ENCODE results near the gene C6orf120. TPM values are rescaled to one million over a fixed set of nuclear protein-coding genes. Genes with fewer than 3 reads are reported as not detected.
A peak's percentile ranks its signal among the peaks of the same experiment; 100 is the strongest.

C6orf120 gene
- total RNA-seq, 1 donor from 2014 or later = 29.7 TPM

- no peak for TF ChIP-seq CTCF (IDR thresholded peaks at IDR 0.05; ENCODE audit: partially characterized antibody, unreplicated experiment)
- peak; percentile 97 for DNase-seq
- Mint-ChIP-seq H3K4me3 (ENCODE audit: unreplicated experiment) (peak within 1 kb of the TSS; percentile 100), H3K4me1 (ENCODE audit: low read depth, unreplicated experiment) (no peaks in the 10 kb centered on the region), H3K27me3 (ENCODE audit: unreplicated experiment) (peaks cover 2% of the 10 kb centered on the region), H3K27ac (ENCODE audit: unreplicated experiment) (peak within 1 kb of the TSS; percentile 100), H3K36me3 (ENCODE audit: unreplicated experiment) (peaks cover 5% of the 10 kb centered on the region), H3K9me3 (ENCODE audit: unreplicated experiment) (peaks cover 2% of the 10 kb centered on the region)
Measured at GRCh38 chr6:169751242-169752073, 49.5 kb downstream of the C6orf120 start, which contains the start of the genes DYNLT2 and ERMARD. Gene DYNLT2, minus strand, starts transcription at chr6:169751572. Its CDS starts 114 bp downstream, at chr6:169751458. Gene ERMARD, plus strand, starts transcription at chr6:169751622. Its CDS starts 36 bp downstream, at chr6:169751658.

- H3K4me3 Mint-ChIP-seq (ENCODE audit: unreplicated experiment) = peak overlapping the region; percentile 86
- peaks cover 2% of the 10 kb centered on the region for H3K9me3 Mint-ChIP-seq (ENCODE audit: unreplicated experiment)
- peaks cover 3% of the 10 kb centered on the region for H3K36me3 Mint-ChIP-seq (ENCODE audit: unreplicated experiment)
- peaks cover 2% of the 10 kb centered on the region for H3K27me3 Mint-ChIP-seq (ENCODE audit: unreplicated experiment)
- no peaks in the 10 kb centered on the region for H3K4me1 Mint-ChIP-seq (ENCODE audit: low read depth, unreplicated experiment)
- peak overlapping the region; percentile 69 for H3K27ac Mint-ChIP-seq (ENCODE audit: unreplicated experiment)
- DNase-seq = no peak
- no peak for TF ChIP-seq CTCF (IDR thresholded peaks at IDR 0.05; ENCODE audit: partially characterized antibody, unreplicated experiment)
Measured at GRCh38 chr6:169752074-169752623, 50.2 kb downstream of the C6orf120 start.

Other genes starting within 250 kb of the C6orf120 start
- 64.8 TPM for gene WDR27, start 97 bp upstream of the C6orf120 start, total RNA-seq (ENCODE audit: unreplicated experiment)
- 21.2 TPM for gene PHF10, start 22.4 kb downstream of the C6orf120 start, total RNA-seq (ENCODE audit: unreplicated experiment)
- 1.7 TPM for gene DYNLT2, start 49.4 kb downstream of the C6orf120 start, total RNA-seq (ENCODE audit: unreplicated experiment)
- 15.2 TPM for gene ERMARD, start 49.5 kb downstream of the C6orf120 start, total RNA-seq (ENCODE audit: unreplicated experiment)

Data from glutamatergic neuron (in vitro differentiated cells).